Astrocyte of the cerebellum (primary cell): ENCODE measurements around the gene AKT3.

Source experiments
- DNase-seq: peaks from one replicate; pipeline ENCODE4 v3.0.0-alpha.2; 2011; ENCODE audit warnings: low read depth
- H3K4me3 ChIP-seq: 2 replicates; pipeline ENCODE4 v1.5.1; 2011; ENCODE audit warnings: mild to moderate bottlenecking, low read depth, low read length, moderate library complexity
- in situ Hi-C: cut with HindIII; loops from 2 replicates; pipeline ENCODE4 v1.10.0; 2017; ENCODE audit warnings: low sequenced_read_pairs
- TF ChIP-seq, protein P1 (sequence below): IDR thresholded peaks from 2 replicates; pipeline ENCODE4 v1.5.1; 2012; ENCODE audit warnings: low read length, low read depth, moderate library complexity, mild to moderate bottlenecking; ENCODE audit errors: missing control alignments

The AKT3 gene

DNA sequence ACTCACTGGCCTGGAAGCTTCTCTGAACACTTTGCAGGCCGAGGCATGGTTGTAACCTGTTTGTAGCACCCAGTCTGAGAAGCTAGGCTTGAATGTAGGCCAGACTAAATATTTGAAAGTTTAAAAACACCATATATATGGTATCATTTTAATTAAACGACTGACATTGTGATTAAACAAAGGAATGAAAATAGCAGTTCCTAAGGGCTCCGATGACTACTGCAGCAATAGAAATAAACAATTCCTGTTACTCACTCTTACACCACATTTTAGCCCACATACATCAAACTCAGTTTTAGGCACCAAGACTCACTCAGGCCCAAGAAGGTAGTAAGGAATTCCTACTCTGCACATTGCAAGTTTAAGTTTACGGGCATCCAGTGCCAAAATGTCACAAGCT is 281.2 kb downstream of the AKT3 start:
- DNase-seq = no peak
- TF ChIP-seq, protein P1, sequence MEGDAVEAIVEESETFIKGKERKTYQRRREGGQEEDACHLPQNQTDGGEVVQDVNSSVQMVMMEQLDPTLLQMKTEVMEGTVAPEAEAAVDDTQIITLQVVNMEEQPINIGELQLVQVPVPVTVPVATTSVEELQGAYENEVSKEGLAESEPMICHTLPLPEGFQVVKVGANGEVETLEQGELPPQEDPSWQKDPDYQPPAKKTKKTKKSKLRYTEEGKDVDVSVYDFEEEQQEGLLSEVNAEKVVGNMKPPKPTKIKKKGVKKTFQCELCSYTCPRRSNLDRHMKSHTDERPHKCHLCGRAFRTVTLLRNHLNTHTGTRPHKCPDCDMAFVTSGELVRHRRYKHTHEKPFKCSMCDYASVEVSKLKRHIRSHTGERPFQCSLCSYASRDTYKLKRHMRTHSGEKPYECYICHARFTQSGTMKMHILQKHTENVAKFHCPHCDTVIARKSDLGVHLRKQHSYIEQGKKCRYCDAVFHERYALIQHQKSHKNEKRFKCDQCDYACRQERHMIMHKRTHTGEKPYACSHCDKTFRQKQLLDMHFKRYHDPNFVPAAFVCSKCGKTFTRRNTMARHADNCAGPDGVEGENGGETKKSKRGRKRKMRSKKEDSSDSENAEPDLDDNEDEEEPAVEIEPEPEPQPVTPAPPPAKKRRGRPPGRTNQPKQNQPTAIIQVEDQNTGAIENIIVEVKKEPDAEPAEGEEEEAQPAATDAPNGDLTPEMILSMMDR = no peak
- in situ Hi-C loops = no loop called here
- H3K4me3 ChIP-seq = no peak overlapping the region

DNA sequence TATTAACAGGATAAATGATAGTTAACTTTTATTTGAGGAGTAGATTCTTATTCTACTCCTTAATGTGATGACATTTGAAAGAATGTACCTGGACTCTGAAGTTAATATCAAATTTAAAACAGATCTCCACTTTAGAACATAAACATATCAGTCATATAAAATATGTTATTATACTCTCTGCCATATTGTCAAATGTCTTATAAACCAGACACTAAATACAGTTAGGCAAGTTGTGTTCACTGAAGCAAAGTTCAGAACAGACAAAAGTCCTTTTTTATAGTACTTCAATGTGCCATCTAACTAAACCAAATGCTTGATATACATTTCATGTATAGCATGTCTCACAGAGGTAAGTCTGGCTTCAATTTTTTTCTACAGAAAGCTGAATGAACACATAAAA is 285.2 kb downstream of the AKT3 start:
- H3K4me3 ChIP-seq = no peak overlapping the region
- no peak for DNase-seq
- in situ Hi-C loops = no loop called here
- TF ChIP-seq, protein P1 = no peak

DNA sequence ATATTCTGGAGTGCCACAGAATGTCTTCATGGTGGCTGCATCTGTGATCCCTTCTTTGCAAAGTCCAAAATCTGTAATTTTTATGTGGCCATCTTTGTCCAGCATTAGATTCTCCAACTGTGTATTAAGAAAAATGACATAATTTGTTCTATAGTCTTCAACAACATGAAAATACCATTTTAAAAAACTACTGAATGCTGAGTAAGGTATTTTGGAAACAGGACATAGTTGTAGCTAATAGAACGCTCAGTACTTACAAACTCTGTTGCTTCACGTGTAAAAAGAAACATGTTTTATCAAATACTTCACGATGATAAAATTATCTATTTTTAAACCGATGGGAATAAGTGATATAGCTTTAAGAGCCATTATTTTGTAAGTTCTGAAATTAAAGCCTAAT is 286.3 kb downstream of the AKT3 start:
- DNase-seq = no peak
- TF ChIP-seq, protein P1 = no peak
- in situ Hi-C loops = no loop called here
- no peak overlapping the region for H3K4me3 ChIP-seq

DNA sequence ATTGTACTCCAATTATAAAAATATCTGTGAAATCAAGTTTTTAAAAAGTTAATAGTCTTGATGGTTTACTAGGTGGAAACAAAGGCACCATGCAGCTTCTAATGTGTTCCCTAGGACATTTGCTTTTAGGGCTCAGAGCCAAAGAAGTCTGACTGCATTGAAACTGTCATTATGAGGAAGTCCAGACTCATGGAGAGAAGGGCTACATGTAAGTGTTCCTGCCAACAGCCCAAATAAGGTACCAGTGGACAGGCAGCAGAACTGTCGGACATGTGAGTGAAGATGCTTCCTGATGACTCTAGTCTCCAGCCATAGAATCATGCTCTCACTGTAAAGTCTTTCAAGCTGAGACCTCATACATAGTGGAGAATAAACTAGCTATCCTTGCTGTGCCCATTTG is 287.6 kb downstream of the AKT3 start:
- no peak for DNase-seq
- in situ Hi-C loops = no loop called here

DNA sequence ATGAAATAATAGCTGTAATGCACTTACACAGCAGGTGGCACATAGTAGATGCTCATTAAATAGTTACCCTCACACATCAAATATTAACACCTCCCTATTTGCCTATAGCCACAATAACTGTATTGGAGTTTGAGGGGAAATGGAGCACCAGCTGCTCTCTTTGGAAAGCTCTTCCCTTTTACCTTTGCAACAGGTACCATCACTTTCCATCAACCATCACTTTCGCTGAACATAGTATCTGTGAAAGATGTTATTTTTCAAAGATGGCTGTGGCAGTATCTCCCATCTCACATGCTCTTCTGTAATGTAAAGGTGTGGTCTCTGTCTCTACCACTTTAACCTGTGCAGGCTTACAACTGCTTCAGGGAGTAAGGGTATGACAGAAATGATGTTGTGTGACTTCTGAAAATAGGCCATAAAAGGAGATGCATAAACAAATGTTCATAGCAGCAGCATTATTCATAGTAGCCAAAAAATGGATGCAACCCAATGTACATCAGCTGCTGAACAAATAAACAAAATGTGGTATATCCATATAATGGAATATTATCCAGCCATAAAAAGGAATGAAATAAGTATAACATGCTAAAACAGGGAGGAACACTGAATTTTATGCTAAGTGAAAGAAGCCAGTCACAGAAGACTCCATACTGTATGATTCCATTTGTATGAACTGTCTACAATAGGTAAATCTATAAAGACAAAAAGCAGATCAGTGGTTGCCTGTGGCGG is 288.3 kb downstream of the AKT3 start:
- TF ChIP-seq, protein P1 = no peak
- no peak overlapping the region for H3K4me3 ChIP-seq
- no peak for DNase-seq
- in situ Hi-C loops = no loop called here

More for the DNA sequence above, 287.6 kb downstream of the AKT3 start:
- TF ChIP-seq, protein P1 = no peak
- no peak overlapping the region for H3K4me3 ChIP-seq

DNA sequence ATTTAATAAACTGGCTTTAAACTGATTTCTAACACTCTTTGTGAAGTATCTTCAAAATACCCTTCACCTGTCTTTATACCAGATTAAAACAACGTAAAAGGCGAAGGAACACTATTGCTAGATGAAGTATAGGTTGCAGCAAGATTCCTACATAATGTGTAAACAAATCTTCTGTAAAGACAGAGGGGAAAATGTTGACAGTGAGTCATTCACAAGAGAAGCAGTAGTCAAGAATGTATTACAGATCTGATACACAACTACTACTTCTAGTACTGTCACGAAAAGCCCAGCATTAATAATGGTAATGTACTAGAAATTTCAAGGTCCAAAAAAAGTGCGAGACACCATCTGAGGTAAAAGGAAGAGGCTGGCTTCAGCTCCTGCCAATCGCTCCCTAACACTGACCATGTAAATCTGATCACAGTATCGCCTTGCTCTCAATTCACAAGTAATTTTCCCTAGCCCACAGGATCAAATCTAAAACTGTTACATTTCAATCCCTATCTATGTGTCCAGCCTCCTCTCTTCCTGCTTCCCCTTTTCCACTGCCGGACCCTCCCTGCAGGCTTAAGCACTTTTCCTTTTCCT is 290.4 kb downstream of the AKT3 start:
- TF ChIP-seq, protein P1 = no peak
- in situ Hi-C loops = no loop called here
- DNase-seq = no peak
- H3K4me3 ChIP-seq = no peak overlapping the region
